GM12874 (cell line): ENCODE measurements around the gene PAF1.

Source experiments
- TF ChIP-seq, protein P1 (sequence below): IDR thresholded peaks from 2 replicates; pipeline ENCODE4 v1.5.1; 2011; ENCODE audit warnings: low read depth, mild to moderate bottlenecking, control low read depth, low read length, moderate library complexity; ENCODE audit not compliant: insufficient read depth

Gene PAF1

DNA sequence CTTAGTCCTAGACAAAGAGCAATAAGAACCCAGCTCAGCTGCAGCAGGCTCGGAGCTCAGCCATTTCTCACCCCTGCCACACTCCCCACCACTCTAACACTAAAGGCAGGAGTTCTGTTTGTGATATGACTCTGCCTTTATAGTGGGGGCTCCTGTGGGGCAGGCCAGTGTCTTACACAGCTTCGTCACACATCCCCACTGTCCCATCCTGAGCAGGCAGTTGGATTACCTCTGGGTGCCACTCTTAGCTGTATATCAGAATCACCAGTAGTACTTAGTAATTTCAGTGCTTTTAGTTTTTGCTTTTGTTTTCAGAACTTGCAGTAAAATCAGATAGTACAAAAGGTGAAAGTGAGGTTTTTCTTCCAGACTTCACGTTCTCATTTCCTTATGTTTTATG, 31.9 kb downstream of the PAF1 start:
- TF ChIP-seq, protein P1, sequence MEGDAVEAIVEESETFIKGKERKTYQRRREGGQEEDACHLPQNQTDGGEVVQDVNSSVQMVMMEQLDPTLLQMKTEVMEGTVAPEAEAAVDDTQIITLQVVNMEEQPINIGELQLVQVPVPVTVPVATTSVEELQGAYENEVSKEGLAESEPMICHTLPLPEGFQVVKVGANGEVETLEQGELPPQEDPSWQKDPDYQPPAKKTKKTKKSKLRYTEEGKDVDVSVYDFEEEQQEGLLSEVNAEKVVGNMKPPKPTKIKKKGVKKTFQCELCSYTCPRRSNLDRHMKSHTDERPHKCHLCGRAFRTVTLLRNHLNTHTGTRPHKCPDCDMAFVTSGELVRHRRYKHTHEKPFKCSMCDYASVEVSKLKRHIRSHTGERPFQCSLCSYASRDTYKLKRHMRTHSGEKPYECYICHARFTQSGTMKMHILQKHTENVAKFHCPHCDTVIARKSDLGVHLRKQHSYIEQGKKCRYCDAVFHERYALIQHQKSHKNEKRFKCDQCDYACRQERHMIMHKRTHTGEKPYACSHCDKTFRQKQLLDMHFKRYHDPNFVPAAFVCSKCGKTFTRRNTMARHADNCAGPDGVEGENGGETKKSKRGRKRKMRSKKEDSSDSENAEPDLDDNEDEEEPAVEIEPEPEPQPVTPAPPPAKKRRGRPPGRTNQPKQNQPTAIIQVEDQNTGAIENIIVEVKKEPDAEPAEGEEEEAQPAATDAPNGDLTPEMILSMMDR, result no peak

DNA sequence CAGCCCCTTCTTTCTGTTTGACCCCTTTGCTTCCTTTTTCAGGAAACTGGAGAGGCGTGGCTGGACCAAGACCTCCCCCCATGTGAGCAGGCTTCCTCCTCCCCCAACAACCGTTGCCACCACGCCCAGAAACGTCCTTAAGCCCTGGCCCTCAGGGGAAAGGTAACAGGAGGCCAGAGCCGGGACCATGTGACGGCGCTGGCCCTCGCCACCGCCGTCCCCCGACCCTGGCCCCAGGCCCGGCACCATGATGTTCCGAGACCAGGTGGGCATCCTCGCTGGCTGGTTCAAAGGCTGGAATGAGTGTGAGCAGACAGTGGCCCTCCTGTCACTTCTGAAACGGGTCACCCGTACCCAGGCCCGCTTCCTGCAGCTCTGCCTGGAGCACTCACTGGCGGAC, 34.3 kb downstream of the PAF1 start:
- TF ChIP-seq, protein P1, result no peak

DNA sequence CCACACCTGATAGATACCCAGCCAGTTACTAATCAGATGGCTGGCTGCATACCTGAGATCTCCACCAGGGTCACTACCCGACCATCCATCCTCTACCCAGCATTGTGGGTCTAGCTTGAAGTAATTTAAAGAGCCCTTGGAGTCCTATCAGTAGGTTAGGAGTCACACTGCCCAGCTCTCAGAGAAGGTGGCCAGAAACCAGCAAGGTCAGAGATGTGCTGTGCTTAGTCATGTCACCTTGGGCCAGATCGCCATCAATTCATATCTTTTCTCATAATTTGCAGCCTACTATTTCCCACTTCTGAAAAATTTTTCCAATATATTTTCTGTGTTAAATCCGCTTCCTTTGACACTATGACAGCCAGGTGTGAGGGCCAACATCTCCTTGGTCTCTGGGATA, 34.8 kb downstream of the PAF1 start:
- TF ChIP-seq, protein P1, result no peak

DNA sequence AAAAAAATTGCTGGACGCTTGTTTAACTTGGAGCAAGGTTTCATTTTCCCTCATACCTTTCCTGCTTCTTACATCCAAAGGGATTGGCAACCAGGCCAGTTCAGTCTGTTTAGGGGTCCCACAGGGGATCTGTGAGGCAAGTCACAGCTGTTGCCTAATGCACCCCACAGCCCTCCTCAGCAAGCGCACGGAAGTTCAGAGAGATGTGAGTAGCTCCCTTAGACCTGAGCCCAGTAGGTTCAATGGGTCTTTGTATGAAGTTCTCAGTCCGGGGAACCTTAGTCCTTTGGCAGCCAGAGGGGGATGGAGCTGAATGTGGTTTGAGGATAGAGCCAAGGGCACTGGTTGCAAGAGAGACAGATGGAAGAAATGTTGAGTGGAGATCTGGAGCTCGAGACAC, 35.7 kb downstream of the PAF1 start:
- TF ChIP-seq, protein P1, result no peak

DNA sequence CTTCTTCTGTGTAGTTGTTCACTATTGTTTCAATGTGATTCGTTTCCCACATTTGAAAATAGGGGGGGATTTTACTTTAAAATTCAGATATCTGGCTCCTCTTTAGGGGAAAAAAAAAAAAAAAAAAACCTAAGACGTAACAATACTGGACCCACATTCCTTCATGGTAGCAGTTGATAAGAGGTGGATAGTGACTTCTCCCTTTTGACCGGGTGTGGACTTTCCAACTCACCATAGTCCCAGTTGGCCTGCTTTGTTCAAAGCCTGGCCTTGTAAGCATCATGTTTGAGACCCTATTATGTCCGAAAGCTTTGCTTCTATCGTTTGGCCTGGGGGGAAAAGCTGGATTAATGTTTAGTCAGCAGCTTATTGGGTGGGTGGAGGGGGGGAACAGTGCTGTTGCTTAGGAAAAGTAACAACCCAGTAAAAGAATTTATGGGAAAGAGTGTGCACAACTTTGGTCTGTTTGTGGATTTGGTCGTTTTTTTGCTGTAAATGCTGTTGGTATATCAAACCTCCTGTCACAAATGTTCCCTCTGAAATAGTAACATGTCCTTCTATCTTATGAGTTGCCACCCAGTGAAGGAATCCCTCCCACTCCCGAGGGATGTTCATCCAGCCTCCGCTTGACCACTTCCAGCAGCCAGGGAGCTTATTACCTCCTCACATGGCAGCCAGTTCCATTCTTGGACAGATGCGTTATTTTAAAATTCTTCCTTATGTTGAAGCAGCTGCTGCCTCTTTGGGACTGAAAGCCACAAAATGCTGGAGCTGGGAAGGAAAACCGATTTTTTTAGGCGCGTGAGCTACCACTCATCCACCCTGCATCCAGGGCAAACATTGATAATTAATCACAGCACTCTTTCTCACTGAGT, 38.3 kb downstream of the PAF1 start:
- TF ChIP-seq, protein P1, result no peak

DNA sequence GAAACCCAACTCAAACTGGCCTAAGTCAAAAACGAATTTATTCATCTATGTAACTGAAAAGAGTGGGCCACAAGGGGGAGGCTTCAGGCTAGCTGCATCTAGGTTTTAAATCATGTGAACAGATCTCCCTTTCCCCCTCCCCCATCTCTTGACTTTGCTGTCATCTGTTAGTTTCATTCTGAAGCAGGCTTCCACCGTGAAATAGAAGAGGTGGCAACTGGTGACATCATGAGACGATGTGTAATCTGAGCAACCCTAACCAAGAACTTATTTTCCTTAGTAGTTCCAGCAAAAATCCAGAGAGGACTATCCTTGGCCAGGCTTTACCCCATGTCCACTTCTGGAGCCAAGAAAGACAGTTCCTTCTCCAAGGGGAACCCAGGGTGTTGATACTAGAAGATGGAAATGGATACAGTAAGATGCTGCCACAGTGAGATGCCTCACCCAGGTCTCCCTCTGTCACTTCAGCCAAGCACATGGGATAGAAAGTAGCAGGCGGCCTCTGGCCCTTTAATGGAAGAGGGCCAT, 39.3 kb downstream of the PAF1 start:
- TF ChIP-seq, protein P1, result 0 out of 2 replicates have a peak, but pooled peaks have one; percentile 10

DNA sequence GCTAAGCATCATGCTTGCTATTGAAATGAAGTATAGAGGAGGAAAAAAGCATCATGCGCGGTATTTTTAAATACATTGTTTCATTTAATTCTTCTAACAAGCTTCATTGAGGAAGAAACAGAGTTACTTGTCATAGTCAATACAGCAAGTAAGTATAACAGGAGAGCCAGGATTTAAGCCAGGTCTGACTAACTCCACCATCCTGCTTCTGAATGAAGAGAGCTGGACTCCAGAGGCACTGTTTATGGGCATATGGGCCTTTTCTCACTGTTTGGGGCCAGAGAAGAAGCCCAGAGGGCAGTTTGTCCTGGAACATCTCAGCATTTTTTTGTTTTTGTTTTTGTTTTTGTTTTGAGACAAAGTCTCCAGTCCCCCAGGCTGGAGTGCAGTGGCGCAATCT, 40.8 kb downstream of the PAF1 start:
- TF ChIP-seq, protein P1, result no peak
